ENCODE results near the gene CREBZF.
A peak's percentile ranks its signal among the peaks of the same experiment; 100 is the strongest.

The CREBZF gene

GRCh38 chr11:85699957-85700741 is 35.2 kb upstream of the CREBZF start:
- no peak for TF ChIP-seq CTCF (IDR thresholded peaks at IDR 0.05; ENCODE audit: low read length, missing control alignments)
- DNase-seq (ENCODE audit: low read depth), result no peak
- no peak overlapping the region for H3K4me3 ChIP-seq (replicated peaks; ENCODE audit: low read depth, low read length)

- H3K4me3 ChIP-seq (replicated peaks; ENCODE audit: low read depth, low read length), result no peak overlapping the region
- DNase-seq (ENCODE audit: low read depth), result no peak
- TF ChIP-seq CTCF (IDR thresholded peaks at IDR 0.05; ENCODE audit: low read length, missing control alignments), result no peak
These were observed 33.3 kb upstream of the CREBZF start for GRCh38 chr11:85698195-85698594.

- no peak overlapping the region for H3K4me3 ChIP-seq (replicated peaks; ENCODE audit: low read depth, low read length)
- no peak for TF ChIP-seq CTCF (IDR thresholded peaks at IDR 0.05; ENCODE audit: low read length, missing control alignments)
- no peak for DNase-seq (ENCODE audit: low read depth)
These were observed 32.8 kb upstream of the CREBZF start for GRCh38 chr11:85697747-85698146.

GRCh38 chr11:85695546-85695945 is 30.6 kb upstream of the CREBZF start:
- no peak for DNase-seq (ENCODE audit: low read depth)
- no peak overlapping the region for H3K4me3 ChIP-seq (replicated peaks; ENCODE audit: low read depth, low read length)
- no peak for TF ChIP-seq CTCF (IDR thresholded peaks at IDR 0.05; ENCODE audit: low read length, missing control alignments)

- peak; percentile 73 for DNase-seq (ENCODE audit: low read depth)
- peak; percentile 62 for TF ChIP-seq CTCF (IDR thresholded peaks at IDR 0.05; ENCODE audit: low read length, missing control alignments)
- no peak overlapping the region for H3K4me3 ChIP-seq (replicated peaks; ENCODE audit: low read depth, low read length)
These were observed 29.6 kb upstream of the CREBZF start for GRCh38 chr11:85694385-85694980.

- peak within 1 kb of the TSS; percentile 53 for H3K4me3 ChIP-seq (replicated peaks; ENCODE audit: low read depth, low read length)
These were observed 21.0 kb upstream of the CREBZF start, which contains the start of gene CCDC89 for GRCh38 chr11:85685820-85686459. Gene CCDC89, minus strand, starts transcription at chr11:85686195. Its CDS starts 65 bp downstream, at chr11:85686130.

More at GRCh38 chr11:85685820-85686459, 21.0 kb upstream of the CREBZF start, which contains the start of gene CCDC89:
- TF ChIP-seq CTCF (IDR thresholded peaks at IDR 0.05; ENCODE audit: low read length, missing control alignments), result no peak
- DNase-seq (ENCODE audit: low read depth), result peak; percentile 98
